Fibroblast of pulmonary artery (primary cell): ENCODE results near the gene PDE9A.

Experiments
- DNase-seq: peaks from one replicate; pipeline ENCODE4 v3.0.0-alpha.2; 2010; ENCODE audit warnings: low read depth
- H3K4me3 ChIP-seq: replicated peaks from 2 replicates; pipeline ENCODE4 v1.5.1; 2011; ENCODE audit warnings: low read depth, mild to moderate bottlenecking, control low read depth, low read length, moderate library complexity
- TF ChIP-seq, protein P1 (sequence below): IDR thresholded peaks from 2 replicates; pipeline ENCODE4 v1.5.1; 2011; ENCODE audit warnings: mild to moderate bottlenecking, control low read depth, low read length, inconsistent platforms; ENCODE audit errors: missing control alignments

Gene PDE9A

GRCh38 chr21:42640486-42640885, 12.9 kb upstream of the PDE9A start:
- TF ChIP-seq, protein P1, sequence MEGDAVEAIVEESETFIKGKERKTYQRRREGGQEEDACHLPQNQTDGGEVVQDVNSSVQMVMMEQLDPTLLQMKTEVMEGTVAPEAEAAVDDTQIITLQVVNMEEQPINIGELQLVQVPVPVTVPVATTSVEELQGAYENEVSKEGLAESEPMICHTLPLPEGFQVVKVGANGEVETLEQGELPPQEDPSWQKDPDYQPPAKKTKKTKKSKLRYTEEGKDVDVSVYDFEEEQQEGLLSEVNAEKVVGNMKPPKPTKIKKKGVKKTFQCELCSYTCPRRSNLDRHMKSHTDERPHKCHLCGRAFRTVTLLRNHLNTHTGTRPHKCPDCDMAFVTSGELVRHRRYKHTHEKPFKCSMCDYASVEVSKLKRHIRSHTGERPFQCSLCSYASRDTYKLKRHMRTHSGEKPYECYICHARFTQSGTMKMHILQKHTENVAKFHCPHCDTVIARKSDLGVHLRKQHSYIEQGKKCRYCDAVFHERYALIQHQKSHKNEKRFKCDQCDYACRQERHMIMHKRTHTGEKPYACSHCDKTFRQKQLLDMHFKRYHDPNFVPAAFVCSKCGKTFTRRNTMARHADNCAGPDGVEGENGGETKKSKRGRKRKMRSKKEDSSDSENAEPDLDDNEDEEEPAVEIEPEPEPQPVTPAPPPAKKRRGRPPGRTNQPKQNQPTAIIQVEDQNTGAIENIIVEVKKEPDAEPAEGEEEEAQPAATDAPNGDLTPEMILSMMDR: no peak
- no peak overlapping the region for H3K4me3 ChIP-seq
- no peak for DNase-seq

DNA sequence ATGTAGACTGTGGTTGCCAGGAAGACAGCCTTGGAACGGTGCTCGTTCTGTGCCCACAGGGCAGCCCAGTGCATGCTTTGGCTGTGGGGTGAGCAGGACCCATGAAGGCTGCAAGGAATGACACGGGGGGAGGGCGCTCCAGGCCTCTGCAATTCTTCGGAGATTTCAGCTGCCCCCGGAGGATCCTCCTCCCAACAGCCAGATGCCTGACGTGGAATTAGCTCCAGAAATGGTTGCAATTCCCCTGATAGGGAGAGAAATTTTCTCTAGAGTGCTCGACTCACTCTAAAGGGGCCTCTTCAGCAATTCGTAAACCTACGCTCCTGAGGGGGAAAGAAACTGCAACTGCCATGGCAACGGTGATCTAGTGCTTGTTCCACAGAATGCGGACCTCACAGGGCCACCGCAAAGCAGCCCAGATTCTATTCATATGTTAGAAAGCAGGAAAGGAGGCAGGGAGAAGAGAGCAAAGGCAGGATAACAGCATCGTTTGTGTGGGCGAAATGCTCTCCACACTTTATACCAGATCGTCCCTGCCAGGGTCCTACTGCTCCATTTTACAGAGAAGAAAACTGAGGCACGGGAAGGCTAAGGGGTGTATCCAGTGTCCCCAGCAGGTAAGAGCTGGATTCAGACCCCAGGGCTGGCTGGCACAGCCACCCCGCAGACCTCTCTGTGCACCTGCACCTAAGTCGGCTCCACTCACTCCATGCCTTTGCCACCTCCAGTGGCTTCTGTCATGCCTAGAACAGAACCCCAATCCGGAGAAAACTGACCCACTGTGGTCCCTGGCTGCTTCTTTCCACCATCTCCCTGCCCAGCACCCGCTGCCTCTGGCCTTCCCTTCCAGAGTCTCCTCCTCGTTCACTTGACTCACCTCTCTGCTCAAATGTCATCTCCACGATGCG, 11.9 kb upstream of the PDE9A start:
- H3K4me3 ChIP-seq: no peak overlapping the region
- no peak for DNase-seq
- TF ChIP-seq, protein P1: no peak

- DNase-seq: no peak
- TF ChIP-seq, protein P1: no peak
- no peak overlapping the region for H3K4me3 ChIP-seq
Observed at GRCh38 chr21:42642219-42642745, 11.1 kb upstream of the PDE9A start.

- no peak for DNase-seq
- TF ChIP-seq, protein P1: no peak
- H3K4me3 ChIP-seq: no peak overlapping the region
Observed at GRCh38 chr21:42644223-42645208, 8.9 kb upstream of the PDE9A start.

DNA sequence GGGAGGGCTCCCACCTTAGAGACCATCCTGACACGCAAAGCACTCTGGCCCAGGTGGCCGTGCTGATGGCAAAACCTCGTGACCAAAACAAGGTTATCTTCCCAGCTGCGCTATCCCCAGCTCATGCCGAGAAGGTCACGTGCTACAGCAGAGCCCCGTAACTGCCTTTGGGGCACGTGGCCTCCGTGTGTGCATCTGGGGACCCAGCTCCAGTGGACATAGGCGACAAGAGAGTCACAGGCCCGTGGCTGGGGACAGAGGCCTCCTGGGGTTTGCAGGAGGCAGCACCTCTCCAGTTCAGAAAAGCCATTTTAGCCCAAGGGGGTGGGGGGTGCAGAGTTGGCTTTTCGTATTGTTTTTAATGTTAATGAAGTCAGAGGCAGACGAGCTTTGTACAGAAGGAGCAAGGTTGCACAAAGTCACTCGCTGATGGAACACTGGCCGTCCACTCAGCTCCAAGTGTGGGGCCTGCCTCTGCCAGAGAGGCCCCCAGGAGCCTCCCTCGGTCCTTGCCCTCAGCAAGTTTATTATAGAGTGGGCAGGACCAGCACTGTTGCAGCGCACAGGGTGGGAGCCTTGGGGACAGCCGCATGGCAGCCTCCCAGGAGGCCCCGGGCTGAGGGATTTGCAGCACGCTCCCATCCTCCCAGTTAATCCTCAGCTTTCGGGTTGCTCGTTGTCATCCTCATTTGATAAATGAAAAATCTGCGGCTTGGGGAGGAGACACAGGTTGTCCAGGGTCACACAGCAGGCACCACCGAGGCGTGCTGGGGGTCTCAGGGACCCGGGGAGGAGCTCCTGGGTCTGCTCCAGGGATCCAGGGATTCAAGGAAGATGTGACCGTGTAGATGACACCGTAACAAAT, 8.0 kb upstream of the PDE9A start:
- no peak overlapping the region for H3K4me3 ChIP-seq
- no peak for DNase-seq
- TF ChIP-seq, protein P1: no peak
